CD4-positive, alpha-beta memory T cell (primary cell): ENCODE results near the gene TCP1. TPM values are rescaled to one million over a fixed set of nuclear protein-coding genes. Genes with fewer than 3 reads are reported as not detected.
"Not testable (repeated sequence)": the region's sequence is repeated elsewhere in the genome, so short reads cannot be mapped to it uniquely, and the experiment has no call there.

ENCODE experiments used
- CTCF ChIA-PET: fragments of 350-600 bp; sonication (Branson Sonifier 250); formaldehyde crosslinking; loops from one replicate; lab custom pipeline; 2021; ENCODE audit warnings: inconsistent platforms; ENCODE audit not compliant: partially characterized antibody; lab: Charles Lee
- POLR2A ChIA-PET: fragments of 350-600 bp; sonication (Branson Sonifier 250); formaldehyde crosslinking; loops from one replicate; lab custom pipeline; 2021; ENCODE audit not compliant: partially characterized antibody; lab: Charles Lee
- DNase-seq, 5 donors: peaks; one replicate each; pipeline versions ENCODE4 v3.0.0 to v3.0.0-alpha.2; 2020 to 2022; ENCODE audit warnings: mixed read lengths in 1 of 5
- H3K27ac ChIP-seq: one replicate; pipeline ENCODE4 v1.7.0; 2013; ENCODE audit warnings: low read depth, low read length
- H3K27me3 ChIP-seq: 2 replicates; pipeline ENCODE4 v1.7.0; 2013; ENCODE audit warnings: mild to moderate bottlenecking, low read length, moderate library complexity; ENCODE audit not compliant: insufficient read depth
- H3K36me3 ChIP-seq: 2 replicates; pipeline ENCODE4 v1.7.0; 2013; ENCODE audit warnings: mild to moderate bottlenecking, low read length, moderate library complexity; ENCODE audit not compliant: insufficient read depth
- H3K4me1 ChIP-seq: 2 replicates; pipeline ENCODE4 v1.7.0; 2013; ENCODE audit warnings: mild to moderate bottlenecking, low read length, moderate library complexity; ENCODE audit not compliant: insufficient read depth
- H3K4me3 ChIP-seq, 2 donors: one replicate each; pipeline ENCODE4 v1.7.0; 2013; ENCODE audit warnings: low read length in 2 of 2, mild to moderate bottlenecking in 1 of 2
- H3K9me3 ChIP-seq, 2 donors: one replicate each; pipeline ENCODE4 v1.7.0; 2013; ENCODE audit warnings: low read length in 2 of 2, control low read depth in 1 of 2; ENCODE audit not compliant: control insufficient read depth in 1 of 2
- H3K27ac Mint-ChIP-seq, 7 donors: one replicate each; pipeline ENCODE4 v1.8.0; 2020 to 2021; ENCODE audit warnings: mixed read lengths in 7 of 7, mild to moderate bottlenecking in 6 of 7, inconsistent platforms in 3 of 7, moderate library complexity in 3 of 7
- H3K27me3 Mint-ChIP-seq, 2 donors: one replicate each; pipeline ENCODE4 v1.8.0; 2020 to 2021; ENCODE audit warnings: mixed read lengths in 2 of 2
- H3K36me3 Mint-ChIP-seq, 2 donors: one replicate each; pipeline ENCODE4 v1.8.0; 2020 to 2021; ENCODE audit warnings: mixed read lengths in 2 of 2, inconsistent platforms in 1 of 2, mild to moderate bottlenecking in 1 of 2
- H3K4me1 Mint-ChIP-seq, 4 donors: one replicate each; pipeline ENCODE4 v1.8.0; 2020 to 2021; ENCODE audit warnings: mixed read lengths in 4 of 4, mild to moderate bottlenecking in 1 of 4
- H3K4me3 Mint-ChIP-seq, 8 donors: one replicate each; pipeline ENCODE4 v1.8.0; 2020 to 2021; ENCODE audit warnings: mixed read lengths in 8 of 8, mild to moderate bottlenecking in 7 of 8, moderate library complexity in 6 of 8, inconsistent platforms in 3 of 8
- H3K9me3 Mint-ChIP-seq, 8 donors: one replicate each; pipeline ENCODE4 v1.8.0; 2020 to 2021; ENCODE audit warnings: mixed read lengths in 8 of 8, mild to moderate bottlenecking in 5 of 8, inconsistent platforms in 3 of 8, moderate library complexity in 1 of 8
- intact Hi-C: fragments of 100-400 bp; cut with micrococcal nuclease; formaldehyde crosslinking; loops from one replicate; pipeline ENCODE4 v1.15.1; 2023
- polyA plus RNA-seq, 2 donors: library from polyadenylated mRNA; unstranded; fragments of 300-500 nt; fragmentation: Illumina TruSeq; gene quantifications; one replicate each; pipeline ENCODE4 v1.2.3, GENCODE V29; 2021
- total RNA-seq, 2 experiments: library from RNA; stranded (reverse); gene quantifications; one replicate each; pipeline ENCODE4 v1.2.3, GENCODE V29; 2021

The TCP1 gene
- total and polyA plus RNA-seq, 4 experiments from 2014 or later = 84.3 to 162 (median 133) TPM

- intact Hi-C loops = no loop called here
- Mint-ChIP-seq H3K27me3 (no peaks in the 10 kb centered on the region), H3K27ac (no peak overlapping the region), H3K36me3 (peaks cover 2 to 3% of the 10 kb centered on the region in 2 donors), H3K4me1 (no peaks in the 10 kb centered on the region), H3K4me3 (no peak overlapping the region), H3K9me3 (no peaks in the 10 kb centered on the region)
- Histone ChIP-seq H3K9me3 (no peaks in the 10 kb centered on the region), H3K4me3 (no peak overlapping the region), H3K36me3 (no peaks in the 10 kb centered on the region), H3K27ac (no peak overlapping the region), H3K27me3 (no peaks in the 10 kb centered on the region), H3K4me1 (no peaks in the 10 kb centered on the region)
- CTCF ChIA-PET = no interaction called here
- POLR2A ChIA-PET = interaction anchor here (1.2 kb wide), 1 partner anchor 15 kb away, joined by 4 read pairs; the partner anchor contains the start of gene MRPL18
- DNase-seq = no peak
Measured at GRCh38 chr6:159806021-159806458, 16.6 kb upstream of the TCP1 start.

GRCh38 chr6:159805440-159806020 lies 16.1 kb upstream of the TCP1 start:
- POLR2A ChIA-PET = interaction anchor here (1.2 kb wide), 1 partner anchor 15 kb away, joined by 4 read pairs; the partner anchor contains the start of gene MRPL18

GRCh38 chr6:159804504-159804903 lies 15.1 kb upstream of the TCP1 start:
- Histone ChIP-seq H3K27me3 (no peaks in the 10 kb centered on the region), H3K9me3 (no peaks in the 10 kb centered on the region), H3K36me3 (peaks cover under 1% of the 10 kb centered on the region), H3K27ac (no peak overlapping the region), H3K4me3 (no peak overlapping the region), H3K4me1 (no peaks in the 10 kb centered on the region)
- no peaks in the 10 kb centered on the region for H3K27me3 Mint-ChIP-seq
- no peaks in the 10 kb centered on the region for H3K9me3 Mint-ChIP-seq
- POLR2A ChIA-PET = no interaction called here
- no peak overlapping the region for H3K4me3 Mint-ChIP-seq
- H3K27ac Mint-ChIP-seq = no peak overlapping the region
- H3K36me3 Mint-ChIP-seq = peaks cover 6 to 7% of the 10 kb centered on the region in 2 donors
- CTCF ChIA-PET = no interaction called here
- intact Hi-C loops = no loop called here
- no peaks in the 10 kb centered on the region for H3K4me1 Mint-ChIP-seq
- DNase-seq = no peak

More at GRCh38 chr6:159805440-159806020, 16.1 kb upstream of the TCP1 start:
- intact Hi-C loops = no loop called here
- H3K27me3 ChIP-seq = no peaks in the 10 kb centered on the region
- CTCF ChIA-PET = interaction anchor here (0.6 kb wide), 1 partner anchor 85 kb away, joined by 3 read pairs; no protein-coding TSS in a partner anchor
- no peak overlapping the region for H3K27ac Mint-ChIP-seq
- peaks cover 2 to 3% of the 10 kb centered on the region in 2 donors for H3K36me3 Mint-ChIP-seq
- H3K4me3 ChIP-seq = no peak overlapping the region
- H3K4me1 Mint-ChIP-seq = no peaks in the 10 kb centered on the region
- no peaks in the 10 kb centered on the region for H3K4me1 ChIP-seq
- no peaks in the 10 kb centered on the region for H3K27me3 Mint-ChIP-seq
- H3K36me3 ChIP-seq = no peaks in the 10 kb centered on the region
- H3K4me3 Mint-ChIP-seq = no peak overlapping the region
- H3K9me3 ChIP-seq = no peaks in the 10 kb centered on the region
- no peaks in the 10 kb centered on the region for H3K9me3 Mint-ChIP-seq
- H3K27ac ChIP-seq = no peak overlapping the region
- DNase-seq = no peak

GRCh38 chr6:159801935-159802334 lies 12.5 kb upstream of the TCP1 start:
- H3K27ac Mint-ChIP-seq = no peak overlapping the region
- intact Hi-C loops = no loop called here
- ChIA-PET POLR2A (no interaction called here), CTCF (no interaction called here)
- H3K4me1 Mint-ChIP-seq = peaks cover 0 to 1% (median 0%) of the 10 kb centered on the region in 4 donors
- H3K4me3 Mint-ChIP-seq = no peak overlapping the region
- H3K27me3 Mint-ChIP-seq = no peaks in the 10 kb centered on the region
- H3K36me3 Mint-ChIP-seq = peaks cover 22 to 30% of the 10 kb centered on the region in 2 donors
- H3K9me3 Mint-ChIP-seq = no peaks in the 10 kb centered on the region
- H3K4me1 ChIP-seq = no peaks in the 10 kb centered on the region
- peaks cover 24% of the 10 kb centered on the region for H3K36me3 ChIP-seq
- H3K27ac ChIP-seq = no peak overlapping the region
- no peak overlapping the region for H3K4me3 ChIP-seq
- no peaks in the 10 kb centered on the region for H3K27me3 ChIP-seq
- H3K9me3 ChIP-seq = no peaks in the 10 kb centered on the region
- no peak for DNase-seq

GRCh38 chr6:159800141-159800865 lies 10.9 kb upstream of the TCP1 start, which contains the start of gene PNLDC1:
Gene PNLDC1 (plus strand): TSS chr6:159800276. CDS start chr6:159800308, 32 bp downstream.
- intact Hi-C loops = no loop called here
- Mint-ChIP-seq H3K36me3 (peaks cover 22 to 42% of the 10 kb centered on the region in 2 donors), H3K4me1 (peaks cover 0 to 1% (median under 1%) of the 10 kb centered on the region in 4 donors), H3K9me3 (no peaks in the 10 kb centered on the region), H3K27ac (peak within 1 kb of the TSS in 3 of 7 donors; percentile 22 to 85 (median 30)), H3K27me3 (no peaks in the 10 kb centered on the region), H3K4me3 (no peak within 1 kb of the TSS)
- H3K27ac ChIP-seq = no peak within 1 kb of the TSS
- peaks cover 8% of the 10 kb centered on the region for H3K4me1 ChIP-seq
- no peaks in the 10 kb centered on the region for H3K9me3 ChIP-seq
- peaks cover 24% of the 10 kb centered on the region for H3K36me3 ChIP-seq
- ChIA-PET POLR2A (interaction anchor here (3.5 kb wide), 1 partner anchor 10 kb away, joined by 14 read pairs; the partner anchor contains the start of genes MRPL18 and TCP1), CTCF (no interaction called here)
- no peak for DNase-seq
- no peak within 1 kb of the TSS for H3K4me3 ChIP-seq
- no peaks in the 10 kb centered on the region for H3K27me3 ChIP-seq

GRCh38 chr6:159797554-159797953 lies 8.2 kb upstream of the TCP1 start:
- Mint-ChIP-seq H3K4me3 (no peak overlapping the region), H3K4me1 (peaks cover 6 to 23% (median 16%) of the 10 kb centered on the region in 4 donors), H3K27ac (peak overlapping the region in 3 of 7 donors; percentile 51 to 68 (median 62)), H3K27me3 (no peaks in the 10 kb centered on the region), H3K36me3 (peaks cover 30 to 57% of the 10 kb centered on the region in 2 donors), H3K9me3 (no peaks in the 10 kb centered on the region)
- H3K27me3 ChIP-seq = no peaks in the 10 kb centered on the region
- ChIA-PET POLR2A (no interaction called here), CTCF (no interaction called here)
- H3K36me3 ChIP-seq = peaks cover 33% of the 10 kb centered on the region
- no peak overlapping the region for H3K27ac ChIP-seq
- H3K9me3 ChIP-seq = no peaks in the 10 kb centered on the region
- peaks cover 11% of the 10 kb centered on the region for H3K4me1 ChIP-seq
- intact Hi-C loops = loop anchor here (10.0 kb wide), 1 partner anchor 667 kb away; no protein-coding TSS in a partner anchor
- DNase-seq = no peak
- H3K4me3 ChIP-seq = no peak overlapping the region

- H3K27me3 Mint-ChIP-seq, H3K4me3 ChIP-seq, CTCF ChIA-PET, H3K9me3 Mint-ChIP-seq, DNase-seq, H3K9me3 ChIP-seq, H3K27me3 ChIP-seq, POLR2A ChIA-PET, H3K27ac ChIP-seq, H3K4me3 Mint-ChIP-seq: not testable (repeated sequence)
- H3K27ac Mint-ChIP-seq = peak overlapping the region in 1 of 7 donors; percentile 41
- Histone ChIP-seq H3K36me3 (peaks cover 33% of the 10 kb centered on the region), H3K4me1 (peaks cover 31% of the 10 kb centered on the region)
- peaks cover 16 to 46% (median 34%) of the 10 kb centered on the region in 4 donors for H3K4me1 Mint-ChIP-seq
- H3K36me3 Mint-ChIP-seq = peaks cover 40 to 75% of the 10 kb centered on the region in 2 donors
- intact Hi-C loops = loop anchor here (10.0 kb wide), 1 partner anchor 670 kb away; no protein-coding TSS in a partner anchor
Measured at GRCh38 chr6:159794976-159795375, 5.6 kb upstream of the TCP1 start.
